WI38 (cell line): ENCODE results near the gene CFAP119.

Experiments
- H3K4me3 ChIP-seq: 2 replicates; pipeline ENCODE4 v1.5.1; 2011; ENCODE audit warnings: low read depth, mild to moderate bottlenecking, control low read depth, low read length
- CTCF ChIP-seq: IDR thresholded peaks from 2 replicates; pipeline ENCODE4 v1.5.1; 2012; ENCODE audit warnings: low read depth, mild to moderate bottlenecking, control low read depth, low read length

Gene CFAP119

GRCh38 chr16:30760001-30760559, 1.8 kb downstream of the CFAP119 start:
- TF ChIP-seq CTCF = no peak
- H3K4me3 ChIP-seq = no peak overlapping the region

- TF ChIP-seq CTCF = no peak
- H3K4me3 ChIP-seq = no peak overlapping the region
Measured at GRCh38 chr16:30758988-30759491, 2.8 kb downstream of the CFAP119 start.

GRCh38 chr16:30757316-30757715, 4.5 kb downstream of the CFAP119 start:
- H3K4me3 ChIP-seq = no peak overlapping the region
- no peak for TF ChIP-seq CTCF

- no peak for TF ChIP-seq CTCF
- no peak overlapping the region for H3K4me3 ChIP-seq
Measured at GRCh38 chr16:30756781-30757100, 5.1 kb downstream of the CFAP119 start.

- no peak for TF ChIP-seq CTCF
- no peak overlapping the region for H3K4me3 ChIP-seq
Measured at GRCh38 chr16:30755955-30756780, 5.7 kb downstream of the CFAP119 start.

GRCh38 chr16:30753596-30753995, 8.3 kb downstream of the CFAP119 start:
- no peak for TF ChIP-seq CTCF
- no peak overlapping the region for H3K4me3 ChIP-seq

GRCh38 chr16:30750876-30751465, 10.9 kb downstream of the CFAP119 start:
- no peak for TF ChIP-seq CTCF
- H3K4me3 ChIP-seq = no peak overlapping the region
